Upper lobe of left lung (tissue), 6 donors: ENCODE measurements around the gene DLGAP4. TPM values are rescaled to one million over a fixed set of nuclear protein-coding genes. Genes with fewer than 3 reads are reported as not detected.

ENCODE experiments used
- ATAC-seq, 2 donors: fragments of 200-7000 bp; cut with Tn5 transposase; one replicate each; pipeline ENCODE4 v1.9.1; 2022; ENCODE audit warnings: mild to moderate bottlenecking in 2 of 2, moderate library complexity in 2 of 2; ENCODE audit not compliant: low FRiP score in 2 of 2
- DNase-seq, 2 donors: peaks; one replicate each; pipeline ENCODE4 v3.0.0-alpha.2; 2019 to 2020
- H3K27ac ChIP-seq, 4 donors: fragments of 200-600 bp; sonication (generic); one replicate each; pipeline ENCODE4 v1.5.1; 2016 to 2019
- H3K27me3 ChIP-seq, 4 donors: fragments of 200-600 bp; sonication (generic); one replicate each; pipeline ENCODE4 v1.5.1; 2017 to 2019
- H3K36me3 ChIP-seq, 4 donors: fragments of 200-600 bp; sonication (generic); one replicate each; pipeline ENCODE4 v1.5.1; 2016 to 2019
- H3K4me1 ChIP-seq, 4 donors: fragments of 200-600 bp; sonication (generic); one replicate each; pipeline ENCODE4 v1.5.1; 2018 to 2019
- H3K4me3 ChIP-seq, 4 donors: fragments of 200-600 bp; sonication (generic); one replicate each; pipeline ENCODE4 v1.5.1; 2017 to 2019; ENCODE audit warnings: mild to moderate bottlenecking in 2 of 4, moderate library complexity in 1 of 4
- H3K9me3 ChIP-seq, 4 donors: fragments of 200-600 bp; sonication (generic); one replicate each; pipeline ENCODE4 v1.5.1; 2018 to 2019
- EP300 ChIP-seq, 4 donors: sonication (generic); formaldehyde crosslinking; IDR thresholded peaks; one replicate each; pipeline ENCODE4 v1.5.1; 2017; ENCODE audit warnings: antibody characterized with exemption in 4 of 4, control low read depth in 2 of 4
- POLR2A ChIP-seq, 4 donors: fragments of 450-650 bp; IDR thresholded peaks; one replicate each; pipeline ENCODE4 v1.5.1; 2016 to 2017; ENCODE audit warnings: antibody characterized with exemption in 4 of 4, mild to moderate bottlenecking in 2 of 4
- POLR2AphosphoS5 ChIP-seq, 2 donors: sonication (generic); formaldehyde crosslinking; IDR thresholded peaks; one replicate each; pipeline ENCODE4 v1.5.1; 2017; ENCODE audit warnings: antibody characterized with exemption in 2 of 2
- WGBS, 2 donors: methylation state at CpG; one replicate each; pipeline ENCODE4 v1.1.5; 2017 to 2018; 5-methylcytosine and 5-hydroxymethylcytosine counted together
- total RNA-seq, 6 donors: library from RNA; depleted of rRNA in 4 of 6; stranded (reverse); fragments of >200 nt in 4 of 6; gene quantifications; one replicate each; pipeline versions ENCODE4 v1.1.0 to v1.2.1, GENCODE V29; 2016 to 2021
- TF ChIP-seq, protein P1 (sequence below), 6 experiments: fragments of 450-650 bp in 4 of 6; fragments of 200-600 bp in 2 of 6; sonication (generic) in 2 of 6; IDR thresholded peaks; one replicate each; pipeline ENCODE4 v1.5.1; 2016 to 2019; ENCODE audit warnings: antibody characterized with exemption in 6 of 6
- donor health status: DM: no; HTN: no; CAD: no; lungs with moderate emphysema.
- donor health status: DM: no; HTN: yes; CAD: no; lungs with severe emphysema.

The DLGAP4 gene
- total RNA-seq, 6 donors from 2014 or later = 31.5 to 92.0 (median 49.9) TPM

DNA sequence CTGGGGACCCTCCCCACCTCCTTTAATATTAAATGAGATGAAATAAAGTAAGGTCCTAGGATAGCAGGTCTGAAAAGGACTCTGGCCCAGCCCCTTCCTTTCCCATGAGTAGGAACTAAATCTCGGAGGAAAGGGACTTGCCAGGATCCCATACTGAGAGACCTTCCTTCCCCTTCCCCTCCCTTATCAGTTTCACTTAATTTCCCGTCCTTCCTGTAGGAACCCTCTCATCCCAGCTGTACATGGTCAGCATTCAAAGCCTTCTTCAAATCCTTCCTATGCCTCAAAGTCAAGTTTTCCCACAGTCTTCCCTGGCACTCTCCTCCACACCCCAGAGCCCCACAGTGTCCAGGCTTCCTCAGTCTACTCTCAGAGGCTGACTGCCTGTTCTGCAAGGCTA, 163.8 kb downstream of the DLGAP4 start:
- Histone ChIP-seq H3K9me3 (no peaks in the 10 kb centered on the region), H3K27ac (peak overlapping the region in 3 of 4 donors; percentile 79 to 97 (median 96)), H3K4me1 (peaks cover 94 to 99% (median 95%) of the 10 kb centered on the region in 4 donors), H3K4me3 (no peak overlapping the region), H3K27me3 (no peaks in the 10 kb centered on the region), H3K36me3 (no peaks in the 10 kb centered on the region)
- ATAC-seq (no peak), DNase-seq (no peak)
- TF ChIP-seq POLR2AphosphoS5 (IDR thresholded peaks at IDR 0.05) (no peak), EP300 (IDR thresholded peaks at IDR 0.05) (no peak), POLR2A (IDR thresholded peaks at IDR 0.05) (no peak)
- TF ChIP-seq, protein P1, sequence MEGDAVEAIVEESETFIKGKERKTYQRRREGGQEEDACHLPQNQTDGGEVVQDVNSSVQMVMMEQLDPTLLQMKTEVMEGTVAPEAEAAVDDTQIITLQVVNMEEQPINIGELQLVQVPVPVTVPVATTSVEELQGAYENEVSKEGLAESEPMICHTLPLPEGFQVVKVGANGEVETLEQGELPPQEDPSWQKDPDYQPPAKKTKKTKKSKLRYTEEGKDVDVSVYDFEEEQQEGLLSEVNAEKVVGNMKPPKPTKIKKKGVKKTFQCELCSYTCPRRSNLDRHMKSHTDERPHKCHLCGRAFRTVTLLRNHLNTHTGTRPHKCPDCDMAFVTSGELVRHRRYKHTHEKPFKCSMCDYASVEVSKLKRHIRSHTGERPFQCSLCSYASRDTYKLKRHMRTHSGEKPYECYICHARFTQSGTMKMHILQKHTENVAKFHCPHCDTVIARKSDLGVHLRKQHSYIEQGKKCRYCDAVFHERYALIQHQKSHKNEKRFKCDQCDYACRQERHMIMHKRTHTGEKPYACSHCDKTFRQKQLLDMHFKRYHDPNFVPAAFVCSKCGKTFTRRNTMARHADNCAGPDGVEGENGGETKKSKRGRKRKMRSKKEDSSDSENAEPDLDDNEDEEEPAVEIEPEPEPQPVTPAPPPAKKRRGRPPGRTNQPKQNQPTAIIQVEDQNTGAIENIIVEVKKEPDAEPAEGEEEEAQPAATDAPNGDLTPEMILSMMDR (IDR thresholded peaks at IDR 0.05) = no peak
- 37 to 40% methylated on average over 2 of the region's 2 CpGs for WGBS, 2 donors

- DNase-seq = no peak
- no peak for TF ChIP-seq EP300 (IDR thresholded peaks at IDR 0.05)
- TF ChIP-seq, protein P1 (IDR thresholded peaks at IDR 0.05) = no peak
- no peak for TF ChIP-seq POLR2AphosphoS5 (IDR thresholded peaks at IDR 0.05)
- Histone ChIP-seq H3K27ac (peak overlapping the region; percentile 79 to 97 (median 90)), H3K36me3 (no peaks in the 10 kb centered on the region), H3K27me3 (no peaks in the 10 kb centered on the region), H3K9me3 (no peaks in the 10 kb centered on the region), H3K4me1 (peaks cover 74 to 89% (median 78%) of the 10 kb centered on the region in 4 donors), H3K4me3 (peak overlapping the region in 2 of 4 donors; percentile 28 to 34)
- WGBS, 2 donors = 80 to 83% methylated on average over 9 of the region's 9 CpGs
- no peak for ATAC-seq
Measured at GRCh38 chr20:36471885-36472636, 165.9 kb downstream of the DLGAP4 start.

DNA sequence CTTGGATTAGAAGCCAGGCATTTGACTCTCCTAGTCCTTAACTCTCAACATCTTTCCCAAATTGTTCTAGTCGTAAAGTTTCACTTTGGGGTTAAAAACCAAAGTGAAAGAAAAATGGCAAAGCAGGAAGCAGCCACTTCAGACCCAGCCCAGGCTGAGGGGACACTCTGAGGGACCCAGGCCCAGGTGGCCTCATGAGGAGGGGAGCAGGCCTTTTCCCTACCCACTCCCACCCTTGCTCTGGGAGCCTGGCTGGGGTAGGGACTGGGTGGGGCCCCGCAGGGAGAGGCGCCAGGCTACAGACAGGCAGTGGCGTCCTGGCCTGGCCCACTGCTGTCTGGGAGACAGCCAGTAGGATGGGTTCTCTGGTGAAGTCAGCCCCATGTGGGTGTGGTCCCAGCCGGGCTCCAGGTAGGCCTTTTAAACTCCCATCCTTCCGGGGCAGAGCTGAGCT, 166.5 kb downstream of the DLGAP4 start:
- Histone ChIP-seq H3K9me3 (no peaks in the 10 kb centered on the region), H3K27ac (peak overlapping the region; percentile 79 to 97 (median 90)), H3K4me1 (peaks cover 68 to 89% (median 74%) of the 10 kb centered on the region in 4 donors), H3K27me3 (no peaks in the 10 kb centered on the region), H3K36me3 (no peaks in the 10 kb centered on the region), H3K4me3 (peak overlapping the region in 3 of 4 donors; percentile 17 to 34 (median 28))
- ATAC-seq (peak; percentile 77), DNase-seq (peak in 1 of 2 donors; percentile 72)
- TF ChIP-seq POLR2AphosphoS5 (IDR thresholded peaks at IDR 0.05) (peak in 1 of 2 donors; percentile 10), POLR2A (IDR thresholded peaks at IDR 0.05) (peak in 1 of 4 donors; percentile 16), EP300 (IDR thresholded peaks at IDR 0.05) (no peak)
- TF ChIP-seq, protein P1 (IDR thresholded peaks at IDR 0.05) = no peak
- WGBS, 2 donors = 8 to 10% methylated on average over 2 to 6 of the region's 6 CpGs

GRCh38 chr20:36473164-36473563, 167.0 kb downstream of the DLGAP4 start:
- ATAC-seq (no peak), DNase-seq (no peak)
- Histone ChIP-seq H3K9me3 (no peaks in the 10 kb centered on the region), H3K4me1 (peaks cover 63 to 88% (median 69%) of the 10 kb centered on the region in 4 donors), H3K4me3 (peak overlapping the region in 1 of 4 donors; percentile 28), H3K27ac (peak overlapping the region; percentile 79 to 97 (median 90)), H3K36me3 (no peaks in the 10 kb centered on the region), H3K27me3 (no peaks in the 10 kb centered on the region)
- TF ChIP-seq POLR2AphosphoS5 (IDR thresholded peaks at IDR 0.05) (no peak), EP300 (IDR thresholded peaks at IDR 0.05) (no peak), POLR2A (IDR thresholded peaks at IDR 0.05) (no peak)
- TF ChIP-seq, protein P1 (IDR thresholded peaks at IDR 0.05) = no peak
- WGBS, 2 donors = 77 to 83% methylated on average over 2 of the region's 2 CpGs
